GM19397 (cell line): ENCODE data around the gene KAT7.

Experiments
- ATAC-seq: cut with Tn5 transposase; IDR thresholded peaks from one replicate; pipeline ENCODE4 v1.9.1; 2021; ENCODE audit warnings: mild to moderate bottlenecking, moderate library complexity; ENCODE audit not compliant: unreplicated experiment

Gene KAT7

DNA sequence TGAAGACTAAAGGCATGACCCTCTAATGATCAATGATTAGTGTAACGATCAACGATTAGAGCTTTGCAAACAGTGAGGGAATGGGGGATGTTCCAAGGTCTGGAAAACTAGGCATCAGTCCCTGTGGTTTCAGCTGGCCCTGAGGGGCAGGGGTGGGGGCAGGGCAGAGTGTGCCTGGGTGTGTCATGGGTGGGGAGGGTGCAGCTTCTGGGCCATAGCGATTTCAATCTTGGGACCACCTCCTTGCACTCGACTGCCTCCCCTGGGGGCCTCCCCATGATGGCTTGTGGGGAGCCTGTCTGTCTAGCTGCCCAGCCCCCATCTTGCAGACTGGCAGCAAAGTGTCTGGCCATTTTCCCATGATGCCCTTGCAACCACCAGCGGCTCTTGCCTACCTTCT is 51.0 kb downstream of the KAT7 start:
- no peak for ATAC-seq

DNA sequence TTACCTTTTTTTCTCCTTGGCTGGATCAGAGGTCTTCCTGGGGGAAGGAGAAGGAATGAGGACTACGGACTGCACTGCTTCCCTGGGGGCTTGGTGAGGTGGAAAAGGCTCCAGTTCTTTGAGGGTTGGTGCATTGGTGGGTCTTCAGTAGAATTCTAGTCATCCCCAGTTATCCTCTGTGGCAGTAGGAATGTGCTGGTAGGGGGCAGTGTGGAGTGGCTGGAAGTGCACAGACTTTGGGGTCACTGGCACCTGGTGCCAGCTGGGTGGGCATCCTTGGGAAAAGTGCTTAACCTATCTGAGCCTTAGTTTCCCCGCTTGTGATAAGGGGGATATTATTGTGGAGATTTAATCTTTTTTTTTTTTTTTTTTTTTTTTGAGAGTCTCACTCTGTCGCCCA is 53.1 kb downstream of the KAT7 start:
- ATAC-seq, result no peak

DNA sequence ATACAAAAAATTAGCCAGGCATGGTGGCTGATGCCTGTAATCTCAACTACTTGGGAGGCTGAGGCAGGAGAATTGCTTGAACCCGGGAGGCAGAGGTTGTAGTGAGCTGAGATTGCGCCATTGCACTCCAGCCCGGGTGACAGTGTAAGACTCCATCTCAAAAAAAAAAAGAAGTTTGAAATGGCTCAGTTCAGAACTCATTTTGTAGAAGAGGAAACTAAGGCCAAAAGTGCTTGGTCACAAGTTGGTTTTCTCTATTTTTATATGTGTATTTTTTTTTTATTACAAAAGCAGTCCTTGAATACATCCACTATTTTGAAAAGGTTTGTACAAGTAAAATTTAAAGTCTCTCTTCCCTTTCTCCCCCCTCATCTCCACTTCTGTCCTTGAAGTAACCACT is 53.9 kb downstream of the KAT7 start:
- ATAC-seq, result no peak

DNA sequence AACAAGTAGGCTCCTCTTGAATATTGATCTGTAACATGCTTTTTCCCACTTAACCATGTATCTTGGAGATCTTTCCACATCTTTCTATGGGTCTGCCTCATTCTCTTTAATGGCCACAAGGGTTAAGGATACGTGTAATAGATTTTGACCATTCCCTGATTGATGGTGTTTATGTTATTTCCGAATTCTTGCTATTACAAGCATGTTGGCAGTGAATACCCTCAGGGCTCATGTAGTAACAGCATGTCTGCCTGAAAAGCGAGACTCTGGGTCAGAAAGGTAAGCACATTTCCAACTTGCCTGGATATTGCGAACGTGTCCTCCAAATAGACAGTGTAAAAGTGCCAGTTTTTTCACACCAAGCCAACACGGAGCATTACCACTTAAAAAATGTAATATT is 54.4 kb downstream of the KAT7 start:
- no peak for ATAC-seq

DNA sequence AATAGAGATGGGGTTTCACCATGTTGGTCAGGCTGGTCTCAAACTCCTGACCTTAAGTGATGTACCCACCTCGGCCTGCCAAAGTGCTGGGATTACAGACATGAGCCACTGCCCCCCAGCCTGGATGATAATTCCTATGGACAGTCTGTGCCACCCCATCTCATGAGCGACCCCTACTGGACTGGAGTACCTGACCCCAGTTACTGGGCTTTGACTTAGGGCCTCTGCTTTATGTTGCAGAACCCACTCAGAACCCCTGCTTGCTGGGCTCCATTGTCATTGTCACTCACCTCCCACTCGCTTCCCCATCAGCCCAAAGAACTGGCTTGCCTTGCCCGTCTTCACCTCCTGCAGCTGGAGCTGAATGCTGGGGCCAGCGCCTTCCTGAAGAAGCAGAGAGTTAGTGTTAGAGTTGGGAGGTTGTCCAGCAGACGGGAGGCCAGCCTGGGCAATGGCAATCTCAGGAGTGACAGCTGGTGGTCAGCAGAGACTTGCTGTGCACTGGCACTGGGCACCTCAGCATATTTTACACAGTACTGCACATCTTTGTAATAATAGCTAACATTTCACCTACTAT is 55.4 kb downstream of the KAT7 start:
- no peak for ATAC-seq

DNA sequence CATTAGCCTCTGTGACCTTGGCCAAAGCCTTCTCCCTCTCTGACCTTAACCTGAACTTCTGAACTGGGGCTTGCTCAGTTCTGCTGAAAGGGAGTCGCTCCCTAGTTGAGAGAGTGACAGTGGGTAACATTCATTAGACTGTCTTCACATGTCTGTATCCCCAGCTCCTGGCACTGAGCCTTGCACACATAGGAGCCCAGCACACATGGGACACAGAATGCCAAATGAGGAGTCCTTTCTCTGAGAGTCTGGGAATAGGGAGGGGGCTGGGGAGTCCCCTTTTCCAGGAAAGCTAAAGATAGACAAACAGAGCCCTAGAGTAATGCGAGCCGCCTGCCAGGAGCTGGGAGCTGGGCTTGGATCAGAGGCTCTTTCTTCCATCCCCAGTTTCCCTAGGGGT is 56.8 kb downstream of the KAT7 start:
- no peak for ATAC-seq

DNA sequence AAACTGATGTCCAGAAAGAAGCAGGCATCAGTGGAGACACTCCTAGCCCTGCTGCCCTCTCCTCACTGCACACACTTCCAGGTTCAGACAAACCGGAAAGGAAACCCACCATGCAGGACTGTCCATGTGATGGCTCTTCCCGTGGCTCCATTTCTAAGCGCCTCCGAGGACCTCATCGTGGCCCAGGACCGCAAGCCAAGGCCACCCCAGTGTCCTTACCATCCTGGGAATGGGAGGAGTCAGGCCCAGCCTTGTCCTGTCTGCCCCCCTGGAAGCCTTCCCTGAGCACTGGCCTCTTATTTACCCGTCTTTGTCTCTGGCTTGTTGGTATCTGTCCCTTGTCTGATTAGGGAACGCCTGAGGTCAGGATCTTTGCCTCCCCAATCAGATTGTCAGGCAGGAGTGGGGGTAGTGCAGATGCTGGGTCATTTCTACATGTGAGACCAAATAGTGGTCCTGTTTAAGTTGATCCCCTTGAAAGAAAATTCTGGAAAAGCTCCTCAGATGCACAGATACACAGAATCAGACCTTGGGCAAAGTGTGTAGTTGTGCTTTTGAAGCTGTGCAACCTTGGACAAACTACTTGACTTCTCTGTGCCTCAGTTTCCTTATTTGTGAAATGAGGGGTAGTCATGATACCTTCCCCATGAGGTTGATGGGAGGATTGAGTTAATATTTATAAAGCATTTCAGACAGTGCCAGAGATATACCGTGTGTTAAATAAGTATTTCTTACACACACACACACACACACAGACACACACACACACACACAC is 58.6 kb downstream of the KAT7 start:
- no peak for ATAC-seq

DNA sequence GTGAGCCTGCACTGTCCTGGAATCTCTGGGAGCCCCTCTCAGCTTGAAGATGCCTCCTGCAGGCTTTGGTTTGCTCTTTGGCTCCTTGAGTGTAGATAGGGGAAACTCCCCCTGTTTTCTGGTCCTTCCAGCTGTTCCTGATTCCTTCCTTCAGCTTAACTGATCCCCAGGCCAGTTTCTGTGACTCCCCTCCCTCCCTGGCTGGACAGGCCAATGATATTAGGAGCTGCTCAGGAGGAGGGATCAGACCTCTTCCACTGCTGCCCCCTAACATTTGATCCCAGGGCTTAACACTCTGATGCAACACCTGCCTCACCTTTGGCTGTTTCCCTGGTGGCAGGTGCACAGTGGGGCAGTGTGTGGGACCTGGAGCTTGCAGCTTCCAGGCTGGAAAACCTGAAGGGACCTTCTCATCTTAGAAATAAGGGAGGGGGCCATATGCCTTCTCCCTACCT is 59.6 kb downstream of the KAT7 start, which contains the start of gene TAC4:
Gene TAC4 (minus strand): TSS at position 51 of the 455 bp plus-strand sequence. CDS start 52 bp downstream, outside the sequence.
- no peak for ATAC-seq

DNA sequence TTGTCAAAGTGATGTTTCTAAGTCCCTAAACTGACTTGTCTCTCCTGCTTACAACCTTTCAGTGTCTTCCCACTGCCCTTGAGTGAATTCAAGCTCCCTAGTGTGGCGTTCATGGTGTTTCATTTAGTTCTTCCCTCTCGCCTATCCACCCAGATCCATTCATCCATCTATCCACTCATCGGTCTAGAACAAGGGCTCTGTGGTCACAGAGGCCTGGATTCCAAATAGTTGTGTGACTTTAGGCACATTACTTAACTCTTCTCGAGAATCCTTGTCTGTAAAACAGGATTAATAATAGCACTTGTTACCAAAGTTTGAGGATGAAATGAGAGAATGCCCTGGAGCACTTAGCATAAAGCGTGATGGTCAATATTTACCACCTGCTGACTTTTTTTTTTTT is 60.3 kb downstream of the KAT7 start:
- no peak for ATAC-seq

DNA sequence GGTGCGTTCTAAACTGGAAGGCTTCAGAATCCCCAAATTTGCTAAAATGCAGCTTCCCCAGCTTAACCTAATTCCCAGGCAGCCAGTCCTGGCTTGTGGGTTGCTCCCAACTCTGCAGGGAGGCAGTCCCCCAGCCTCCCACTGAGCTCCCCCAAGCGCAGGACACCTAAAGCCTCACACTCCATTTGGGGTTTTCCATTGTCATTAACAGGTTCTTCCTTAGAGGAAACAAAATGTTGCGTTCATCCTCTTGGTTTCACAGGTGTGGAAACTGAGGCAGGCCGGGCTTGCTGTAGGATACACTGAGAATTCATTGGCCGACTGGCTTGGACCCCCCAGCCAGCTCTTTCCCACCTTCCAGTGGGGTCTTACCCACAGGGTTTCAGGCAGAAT is 61.7 kb downstream of the KAT7 start:
- no peak for ATAC-seq

DNA sequence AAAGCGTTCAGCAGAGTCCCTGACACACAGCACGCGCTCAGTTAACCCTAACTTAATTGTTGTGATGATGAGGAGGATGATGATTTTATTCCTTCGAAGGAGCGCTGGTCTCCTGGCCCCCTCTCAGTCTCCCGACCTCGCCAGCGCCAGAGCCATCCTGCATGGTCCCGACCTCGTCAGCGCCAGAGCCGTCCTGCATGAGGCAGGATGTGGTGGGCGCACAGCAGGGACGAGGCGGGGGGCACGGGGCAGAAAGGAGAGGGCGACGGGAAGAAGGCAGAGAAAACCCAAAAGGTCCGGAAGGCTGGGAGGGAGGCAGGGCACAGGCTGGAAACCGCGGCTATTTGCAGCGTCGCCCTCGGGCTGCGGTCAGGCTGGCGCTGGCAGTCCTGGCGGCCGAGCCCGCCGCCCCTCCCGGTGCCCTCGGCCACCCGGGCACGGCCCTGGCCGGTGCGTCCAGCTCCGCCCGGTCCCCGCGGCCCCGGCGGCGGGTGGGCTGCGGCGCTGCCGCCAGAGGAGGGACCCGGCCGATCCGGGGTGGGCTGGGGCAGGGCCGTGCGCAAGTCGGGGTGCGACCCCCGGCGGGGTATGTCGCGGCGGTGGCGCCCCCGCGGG is 62.4 kb downstream of the KAT7 start:
- ATAC-seq, result no peak

DNA sequence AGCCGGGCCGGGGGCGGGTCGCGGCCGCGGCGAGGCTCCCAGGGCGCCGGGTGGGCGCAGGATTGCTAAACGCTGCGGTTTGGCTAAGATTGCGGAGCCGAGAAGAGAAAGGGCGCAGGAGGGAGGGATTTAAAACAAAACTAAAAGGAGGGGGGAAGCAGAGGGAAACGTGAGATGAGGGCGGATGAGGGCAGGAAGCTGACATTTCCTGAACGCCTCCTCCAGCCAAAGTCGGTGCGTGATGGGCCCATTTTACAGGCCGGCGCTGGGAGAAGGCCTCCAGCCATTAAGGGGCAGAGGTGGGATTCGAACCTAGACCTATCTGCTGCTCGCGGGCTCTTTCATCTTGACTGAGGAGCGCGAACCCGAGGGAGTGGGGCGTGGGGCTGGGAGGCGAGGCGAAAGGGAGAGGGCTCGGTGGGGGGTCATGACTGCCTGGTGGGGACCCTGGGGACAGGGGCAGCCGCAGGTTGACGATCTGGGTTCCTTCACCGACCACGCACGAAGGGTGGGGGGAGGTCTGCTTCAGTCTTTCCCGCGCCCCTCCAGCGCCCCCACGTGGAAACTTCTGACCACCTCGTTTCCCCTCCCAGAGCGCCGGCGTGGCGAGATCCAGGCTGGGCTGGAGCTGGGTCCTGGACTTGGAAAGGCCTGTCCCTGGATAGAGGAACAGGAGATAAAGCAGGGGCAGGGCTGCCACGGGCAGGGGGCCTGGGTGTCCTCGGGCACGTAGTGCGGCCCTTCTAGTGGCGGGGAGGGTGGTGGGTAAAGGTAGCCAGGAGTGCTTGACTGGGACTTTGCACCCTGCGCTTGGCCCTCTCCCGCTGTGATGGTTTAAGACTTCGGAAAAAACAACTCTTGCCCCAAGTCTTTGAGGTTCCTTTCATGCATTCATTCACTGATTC is 63.2 kb downstream of the KAT7 start:
- ATAC-seq, result no peak

DNA sequence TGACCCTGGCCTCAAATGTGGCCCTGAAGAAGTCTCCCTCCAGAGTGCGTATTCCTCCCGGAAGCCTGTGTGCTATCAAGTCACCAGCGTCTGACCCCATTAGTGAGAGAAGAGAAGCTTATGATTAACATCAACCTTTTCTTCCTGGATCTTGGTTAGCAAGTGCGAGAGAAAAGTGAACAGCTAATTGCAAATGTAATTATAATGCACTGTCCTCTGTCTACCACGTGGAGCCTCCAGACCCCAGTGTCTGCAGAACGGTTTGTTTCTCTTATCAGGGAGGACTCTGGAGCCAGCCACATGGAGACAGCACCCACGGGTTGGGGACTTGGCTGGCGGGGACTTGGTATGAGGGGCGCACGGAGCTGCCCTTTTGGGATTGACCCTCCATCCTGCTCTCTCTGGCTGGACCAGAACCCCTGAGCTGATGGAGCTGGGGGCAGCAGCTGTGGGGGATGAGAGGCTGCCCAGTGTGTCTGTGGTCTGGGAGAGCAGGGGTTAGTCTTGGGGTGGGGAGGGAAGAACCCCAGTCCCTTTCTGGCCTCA is 65.1 kb downstream of the KAT7 start:
- ATAC-seq, result no peak

DNA sequence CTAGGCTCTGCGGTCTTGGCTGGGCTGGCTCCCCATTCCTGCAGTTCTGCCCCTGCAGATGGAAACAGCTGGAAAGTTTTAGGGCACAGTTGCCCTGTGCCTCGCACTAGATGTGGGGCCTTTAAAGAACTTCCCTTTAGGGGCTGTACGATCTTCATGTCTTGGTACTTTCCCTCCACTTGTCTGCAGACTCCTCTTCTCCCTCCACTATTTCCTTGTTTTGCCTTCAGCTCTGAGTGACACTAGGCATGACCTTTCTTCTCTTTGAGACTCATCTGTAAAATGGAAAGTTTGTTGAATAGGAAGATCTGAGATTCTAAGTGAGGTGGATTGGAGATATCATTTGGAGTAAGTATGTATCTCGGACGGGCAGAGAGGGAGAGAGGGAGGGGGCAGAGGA is 65.6 kb downstream of the KAT7 start:
- ATAC-seq, result no peak

DNA sequence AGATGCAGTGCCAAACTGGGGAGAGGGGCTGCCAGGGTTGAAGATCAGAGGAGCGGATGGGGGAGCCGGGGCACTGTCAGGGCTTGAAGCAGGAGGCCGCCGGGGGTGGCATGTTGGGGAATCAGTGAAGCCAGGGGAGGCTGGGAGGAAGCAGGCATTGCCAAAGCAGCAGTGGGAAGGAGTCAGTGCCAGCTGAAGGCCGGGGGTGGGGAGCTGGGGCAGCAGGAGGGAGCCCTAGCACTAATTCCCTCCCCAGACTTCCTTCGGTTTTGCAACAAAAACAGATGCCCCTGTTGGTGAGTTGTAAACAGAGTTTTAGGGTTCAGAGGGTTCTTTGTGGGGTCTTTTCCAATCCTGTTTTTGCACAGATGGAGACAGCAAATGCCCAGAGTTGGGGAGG is 70.3 kb downstream of the KAT7 start:
- ATAC-seq, result no peak

DNA sequence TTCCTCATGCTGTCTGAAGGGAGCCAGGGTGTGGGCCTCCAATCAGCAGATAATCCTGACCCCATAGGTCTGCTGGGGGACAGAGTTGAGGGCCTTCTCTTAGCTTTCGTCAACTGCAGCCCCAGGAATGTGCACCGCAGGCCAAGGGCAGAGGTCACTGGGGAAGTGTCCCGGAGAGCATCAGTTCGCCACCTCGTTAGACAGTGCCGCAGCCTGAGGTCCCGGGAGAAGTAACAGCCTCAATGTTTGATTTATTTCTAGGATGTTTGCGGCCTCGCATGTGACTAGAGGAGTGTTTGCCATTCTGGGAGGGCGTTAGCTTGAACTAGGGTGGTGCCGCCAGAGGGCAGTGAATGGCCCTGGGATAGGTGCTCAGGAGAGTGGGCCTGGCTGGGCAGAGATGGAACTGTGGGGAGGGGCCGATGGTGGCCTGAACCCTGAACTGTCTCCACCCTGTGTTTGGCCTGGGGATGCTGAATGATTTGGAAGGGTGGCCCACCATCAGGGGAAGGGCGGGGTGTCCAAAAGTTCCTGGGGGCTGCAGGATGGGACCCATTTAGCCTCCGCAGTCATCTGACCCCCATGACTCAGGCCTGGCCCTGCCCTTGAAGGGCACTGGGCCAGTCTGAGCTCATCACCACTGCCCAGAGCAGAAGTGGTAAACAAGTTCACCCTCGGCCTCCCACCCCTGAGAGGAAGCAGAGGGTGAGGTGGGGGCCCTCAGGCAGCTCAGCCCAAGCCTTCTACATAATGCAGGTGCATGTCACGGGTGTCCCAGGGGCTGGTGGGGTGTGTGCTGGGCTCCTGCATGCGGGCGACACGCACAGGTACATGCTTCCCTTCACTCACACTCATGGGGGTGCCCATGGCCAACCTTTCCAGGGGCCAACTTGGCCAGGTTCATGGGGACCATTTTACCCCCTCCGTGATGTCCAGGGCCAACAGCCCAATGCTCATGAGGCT is 71.8 kb downstream of the KAT7 start:
- ATAC-seq, result no peak

DNA sequence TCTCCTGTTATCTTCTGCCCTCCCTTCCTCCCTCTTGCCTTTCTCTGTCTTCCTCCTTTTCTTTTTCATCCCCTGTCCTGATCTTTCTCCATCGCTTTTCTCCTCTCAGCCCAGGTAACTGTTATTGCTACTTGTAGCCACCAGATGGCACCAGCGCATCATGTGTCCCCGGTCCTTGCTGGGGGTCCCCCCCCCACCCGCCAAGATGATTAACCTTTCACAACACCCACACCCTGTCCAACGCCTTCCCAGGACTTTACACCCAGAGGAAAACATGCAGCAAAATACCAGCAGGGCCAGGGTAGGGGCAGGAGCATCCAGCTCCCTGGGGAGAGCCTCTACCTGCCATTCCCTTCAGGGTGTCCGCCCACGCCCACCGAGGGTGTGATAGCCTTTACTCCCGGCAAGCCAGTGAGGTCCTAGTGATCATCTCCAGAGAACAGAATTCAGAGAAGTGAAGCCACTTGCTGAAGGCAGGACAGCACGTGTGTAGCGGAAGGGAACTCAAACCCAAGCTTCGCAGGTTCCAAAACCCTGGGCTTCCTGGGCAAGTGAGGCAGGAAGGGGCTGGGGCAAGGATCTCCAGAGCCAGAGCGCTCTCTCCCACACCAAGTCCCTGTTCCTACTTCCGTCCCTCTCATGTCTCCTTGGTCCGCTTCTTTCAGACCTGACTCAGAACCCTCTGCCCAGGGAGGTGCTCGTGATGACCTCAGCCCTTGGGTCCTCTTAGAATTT is 72.8 kb downstream of the KAT7 start:
- ATAC-seq, result no peak

DNA sequence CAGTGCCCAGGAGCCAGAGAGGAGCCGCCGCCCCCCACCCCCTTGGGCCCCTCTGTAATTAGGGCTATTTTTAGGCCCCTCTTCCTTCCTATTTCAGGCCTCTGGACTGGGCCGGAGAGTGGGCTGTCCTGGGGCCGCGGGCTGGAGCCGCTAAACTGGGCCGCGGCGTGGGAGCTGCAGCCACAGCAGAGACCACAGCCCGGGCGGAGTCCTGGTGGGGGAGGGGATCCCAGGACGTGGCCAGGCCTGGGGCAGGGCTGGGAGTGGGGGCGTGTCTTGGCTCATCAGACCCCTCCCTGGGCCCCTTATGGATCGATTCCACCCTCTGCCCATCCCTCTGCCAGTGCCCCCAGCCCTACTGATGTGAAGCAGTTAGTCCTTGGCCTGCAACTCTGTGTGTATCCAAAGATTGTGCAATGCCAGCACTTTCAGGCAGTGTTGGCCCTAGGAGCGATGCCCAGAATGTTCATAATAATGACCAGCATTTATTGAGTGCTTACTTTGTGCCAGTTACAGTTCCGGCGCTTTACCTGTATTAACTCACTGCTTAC is 74.4 kb downstream of the KAT7 start:
- no peak for ATAC-seq

DNA sequence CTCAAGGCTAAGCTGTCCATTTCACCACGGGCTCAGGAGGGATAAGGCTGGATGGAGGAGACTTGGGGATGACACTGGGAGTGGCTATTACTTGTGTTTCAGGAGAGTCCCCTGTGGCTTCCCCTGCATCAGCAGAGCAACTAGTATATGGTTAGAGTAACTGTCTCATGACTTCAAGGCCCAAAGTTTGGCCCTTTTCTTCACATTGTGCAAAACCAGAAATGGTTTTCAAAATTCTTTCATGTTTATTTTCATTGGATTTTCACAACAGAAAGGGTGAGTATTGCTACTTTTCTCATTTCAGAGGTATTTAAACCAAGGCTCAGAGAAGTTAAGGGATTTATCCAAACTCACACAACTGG is 77.5 kb downstream of the KAT7 start:
- ATAC-seq, result no peak
